HG03460 (cell line): ENCODE data around the gene PRDM16.

Source experiments
- ATAC-seq: cut with Tn5 transposase; IDR thresholded peaks from one replicate; pipeline ENCODE4 v1.9.1; 2021; ENCODE audit not compliant: unreplicated experiment

PRDM16 gene

DNA sequence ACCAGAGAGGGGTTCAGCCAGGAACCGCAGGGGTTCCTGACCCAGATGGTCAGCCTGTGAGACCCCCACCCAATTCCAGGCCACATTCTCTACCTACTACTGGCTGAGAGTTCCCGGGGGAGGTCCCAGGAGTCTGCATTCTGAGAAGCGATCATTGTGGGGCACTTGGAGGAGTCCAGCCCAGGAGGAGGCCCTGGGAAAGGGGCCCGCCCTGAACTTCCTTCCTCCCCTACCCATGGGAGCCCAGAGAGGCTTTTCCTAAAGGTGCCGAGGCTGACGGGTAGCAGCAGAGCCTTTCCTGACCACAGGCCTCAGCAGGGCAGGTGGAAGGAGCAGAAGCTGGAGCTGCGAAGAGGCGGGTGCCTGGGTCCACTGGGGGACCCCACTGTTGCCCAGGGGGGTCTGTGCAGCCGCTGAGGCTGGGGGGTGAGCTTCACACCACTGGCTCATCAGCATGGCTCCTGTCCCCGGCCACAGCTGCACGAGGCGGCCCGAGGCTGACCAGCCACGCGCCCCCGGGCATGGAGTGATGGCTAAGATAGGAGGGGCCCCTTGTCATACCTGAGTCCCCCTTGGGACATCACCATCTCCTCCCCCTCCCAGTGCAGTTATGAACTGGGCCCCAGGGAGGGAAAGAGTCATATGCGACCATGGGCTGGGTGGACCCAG, 127.7 kb downstream of the PRDM16 start:
- ATAC-seq = no peak

DNA sequence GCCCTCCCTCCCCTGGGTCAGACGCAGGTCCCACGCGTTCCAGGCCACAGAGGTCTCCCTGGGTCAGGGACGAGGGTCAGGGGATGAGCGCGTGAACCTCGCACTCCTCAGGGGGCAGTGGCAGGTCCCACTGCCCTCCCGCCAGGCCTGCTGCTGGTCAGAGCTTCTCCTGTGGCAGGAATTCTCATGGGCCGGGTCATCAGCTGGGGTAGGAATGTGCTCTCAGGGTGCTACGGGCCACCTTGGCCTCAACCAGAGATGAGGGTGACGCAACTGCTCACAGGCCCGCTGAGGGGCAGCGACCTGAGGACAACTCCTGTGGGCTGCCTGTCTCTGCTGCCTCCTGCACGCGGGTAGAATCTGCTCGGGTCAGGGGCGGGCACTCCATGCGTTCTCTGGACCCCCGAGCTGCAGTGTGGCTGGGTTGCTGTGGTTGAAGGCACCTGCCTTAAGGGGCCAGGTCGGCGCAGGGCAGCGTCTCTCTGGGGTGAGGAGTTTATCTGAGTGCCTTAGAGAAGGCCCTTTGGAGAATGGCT, 128.8 kb downstream of the PRDM16 start:
- ATAC-seq = no peak

DNA sequence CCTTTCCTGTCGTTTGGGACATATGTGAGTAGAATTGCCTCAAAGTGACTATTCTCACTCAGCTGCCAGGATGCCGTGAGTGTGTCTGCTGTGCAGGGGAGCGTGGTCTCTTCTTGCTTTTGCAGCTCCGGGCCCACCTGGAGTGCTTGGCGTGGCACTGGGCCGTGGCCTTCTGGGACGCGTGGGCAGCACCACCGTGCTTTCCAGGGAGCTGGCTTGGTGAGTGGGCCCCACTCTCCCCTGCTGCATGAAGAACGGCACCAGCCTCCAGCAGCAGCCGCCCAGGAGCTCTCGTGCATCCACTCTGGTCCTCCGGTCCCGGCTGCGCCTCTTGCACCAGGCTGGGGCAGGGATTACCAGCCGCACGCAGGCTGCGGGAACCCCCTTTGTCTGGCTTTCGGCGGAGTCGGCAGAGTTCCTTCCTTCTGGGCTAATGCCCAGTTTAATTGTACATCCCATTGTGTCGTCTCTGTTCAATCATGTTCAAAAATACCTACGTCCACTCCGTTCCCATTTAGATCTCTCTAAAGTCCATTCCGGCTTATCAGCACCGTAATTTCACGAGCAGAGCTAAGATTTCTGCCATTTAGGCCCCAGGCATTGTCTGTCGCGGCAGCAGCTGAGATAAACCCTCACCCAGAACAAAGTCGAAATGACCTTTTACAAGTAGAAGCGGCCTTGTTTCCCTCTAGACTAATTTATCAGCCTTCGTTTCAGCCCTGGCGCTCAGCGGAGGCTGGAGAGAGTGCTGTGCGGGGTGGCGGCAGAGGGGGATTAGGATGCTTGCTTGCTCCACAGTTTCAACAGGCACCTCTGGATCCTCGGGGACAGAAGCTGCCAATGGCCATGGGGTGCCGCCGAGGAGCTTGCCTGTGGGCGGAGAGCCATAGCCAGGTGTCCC, 129.6 kb downstream of the PRDM16 start:
- ATAC-seq = no peak

DNA sequence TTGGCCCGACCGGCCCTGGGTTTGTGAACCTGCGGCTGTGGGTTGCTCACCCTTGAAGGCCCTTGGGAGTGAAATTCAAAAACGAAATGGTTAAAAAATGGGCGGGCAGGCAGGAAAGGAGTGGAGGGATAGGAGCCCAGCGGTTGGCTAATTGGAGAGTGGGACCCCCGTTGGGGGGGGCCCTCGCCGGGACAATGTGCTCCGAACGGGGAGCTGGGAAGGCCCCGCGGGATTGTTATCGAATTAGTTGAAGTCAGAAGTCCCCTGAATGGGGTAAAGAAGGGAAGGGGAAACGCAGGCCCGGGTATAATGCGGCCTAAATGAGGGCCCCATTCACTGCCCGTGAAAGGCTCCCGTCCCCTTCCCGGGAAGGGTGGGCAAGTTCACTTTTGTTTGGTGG, 135.7 kb downstream of the PRDM16 start:
- no peak for ATAC-seq

DNA sequence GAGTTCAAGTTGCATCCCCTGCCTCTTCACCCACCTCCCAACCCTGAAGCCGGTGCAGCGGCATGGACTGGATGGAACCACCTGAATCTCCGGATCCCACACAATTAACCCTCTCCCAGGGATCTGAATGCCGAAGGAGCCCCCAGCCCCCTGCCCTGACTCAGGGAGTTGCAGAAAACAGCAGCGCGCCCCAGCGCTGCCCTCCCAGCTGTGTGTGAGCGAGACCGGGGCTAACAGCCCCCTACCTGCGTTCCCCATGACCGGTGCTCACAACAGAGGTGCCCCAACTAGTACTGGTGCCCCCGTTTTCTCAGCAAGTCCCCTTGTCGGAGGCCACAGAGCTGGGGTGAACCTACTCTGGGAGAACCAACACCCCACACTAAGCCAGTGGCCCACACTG, 136.8 kb downstream of the PRDM16 start:
- ATAC-seq = no peak

DNA sequence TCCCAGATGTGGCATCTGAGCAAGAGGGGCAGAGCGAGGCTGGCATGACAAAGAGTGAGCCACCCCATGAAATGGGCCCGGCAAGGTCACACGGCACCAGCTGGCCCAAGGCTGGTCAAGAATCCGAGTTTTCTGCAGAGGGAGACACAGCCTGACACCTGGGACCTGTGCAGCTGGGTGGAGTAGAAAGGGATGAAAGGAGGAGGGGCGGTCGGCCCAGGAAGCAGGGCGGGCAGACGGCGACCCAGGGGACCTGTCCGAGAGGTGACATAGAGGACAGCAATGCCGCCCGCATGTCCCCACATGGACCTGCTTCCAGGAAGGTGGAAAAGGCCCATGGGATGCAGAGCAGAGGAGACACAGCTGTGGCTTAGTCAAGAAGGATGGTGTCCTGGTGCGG, 137.7 kb downstream of the PRDM16 start:
- ATAC-seq = no peak

DNA sequence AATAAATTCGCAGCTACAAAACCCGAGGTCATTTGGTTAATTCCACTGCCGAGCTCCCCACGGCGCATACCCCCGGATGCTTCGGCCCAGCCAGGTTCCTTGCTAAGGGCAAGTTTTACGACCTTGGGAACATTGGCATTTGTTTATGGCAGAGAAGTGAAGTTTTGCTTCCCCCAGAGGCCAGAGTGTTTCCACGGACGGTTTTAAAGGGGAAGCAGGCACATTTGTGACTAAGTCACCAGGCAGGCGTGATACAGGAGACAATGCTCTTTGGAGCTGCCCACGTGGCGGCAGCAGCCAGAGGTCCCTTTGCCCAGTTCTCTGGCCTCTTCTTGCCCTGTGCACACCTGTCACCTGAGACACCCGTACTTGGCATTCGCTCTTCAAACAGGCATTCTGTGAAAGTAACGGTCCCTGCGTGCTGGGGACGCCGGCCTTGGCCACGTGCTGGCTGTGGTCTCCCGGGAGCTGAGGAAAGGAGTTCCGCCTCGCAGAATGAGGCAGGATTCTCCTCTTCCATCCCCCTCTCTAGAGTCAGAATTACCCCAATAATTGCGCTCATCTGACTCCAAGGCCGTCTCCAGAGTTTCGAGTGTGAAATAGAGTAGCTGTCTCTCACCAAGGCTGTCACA, 138.3 kb downstream of the PRDM16 start:
- no peak for ATAC-seq

DNA sequence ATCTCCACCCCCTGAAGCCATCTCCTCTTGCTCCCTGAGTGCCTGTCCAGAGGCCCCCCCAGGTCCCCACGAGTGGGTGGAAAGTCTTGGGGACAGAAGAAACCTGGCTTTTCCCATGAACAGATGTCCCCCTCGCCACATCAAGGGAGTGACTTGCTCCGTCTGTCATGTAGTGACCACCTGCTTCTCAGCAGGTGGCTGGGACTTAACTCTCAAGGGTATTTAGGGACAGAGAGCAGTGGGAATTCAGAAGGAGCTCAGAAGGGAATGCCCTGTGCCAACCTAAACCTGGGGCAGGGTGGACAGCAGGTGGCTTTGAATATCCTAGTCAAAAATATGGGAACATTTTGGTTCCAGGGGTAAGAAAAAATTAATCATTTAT, 139.8 kb downstream of the PRDM16 start:
- no peak for ATAC-seq

DNA sequence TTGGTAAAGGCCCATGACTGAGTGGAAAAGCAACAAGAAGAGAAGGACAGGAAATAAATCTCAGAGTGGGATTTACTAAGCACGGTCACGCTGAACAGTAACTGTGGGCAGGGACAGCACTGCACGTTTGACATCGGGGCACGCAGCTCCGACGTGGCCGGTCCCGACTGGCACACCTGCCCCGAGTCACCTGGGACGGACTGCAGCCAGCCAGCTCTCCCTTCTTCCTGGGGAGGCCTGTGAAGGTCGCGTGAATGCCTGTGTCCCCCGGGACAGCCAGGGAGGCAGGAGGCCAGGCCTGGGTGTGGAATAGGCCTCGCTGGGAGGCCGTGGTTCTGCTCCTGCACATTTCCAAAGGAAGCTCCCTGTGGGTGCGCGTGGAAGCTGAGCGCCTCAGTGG, 140.2 kb downstream of the PRDM16 start:
- no peak for ATAC-seq

DNA sequence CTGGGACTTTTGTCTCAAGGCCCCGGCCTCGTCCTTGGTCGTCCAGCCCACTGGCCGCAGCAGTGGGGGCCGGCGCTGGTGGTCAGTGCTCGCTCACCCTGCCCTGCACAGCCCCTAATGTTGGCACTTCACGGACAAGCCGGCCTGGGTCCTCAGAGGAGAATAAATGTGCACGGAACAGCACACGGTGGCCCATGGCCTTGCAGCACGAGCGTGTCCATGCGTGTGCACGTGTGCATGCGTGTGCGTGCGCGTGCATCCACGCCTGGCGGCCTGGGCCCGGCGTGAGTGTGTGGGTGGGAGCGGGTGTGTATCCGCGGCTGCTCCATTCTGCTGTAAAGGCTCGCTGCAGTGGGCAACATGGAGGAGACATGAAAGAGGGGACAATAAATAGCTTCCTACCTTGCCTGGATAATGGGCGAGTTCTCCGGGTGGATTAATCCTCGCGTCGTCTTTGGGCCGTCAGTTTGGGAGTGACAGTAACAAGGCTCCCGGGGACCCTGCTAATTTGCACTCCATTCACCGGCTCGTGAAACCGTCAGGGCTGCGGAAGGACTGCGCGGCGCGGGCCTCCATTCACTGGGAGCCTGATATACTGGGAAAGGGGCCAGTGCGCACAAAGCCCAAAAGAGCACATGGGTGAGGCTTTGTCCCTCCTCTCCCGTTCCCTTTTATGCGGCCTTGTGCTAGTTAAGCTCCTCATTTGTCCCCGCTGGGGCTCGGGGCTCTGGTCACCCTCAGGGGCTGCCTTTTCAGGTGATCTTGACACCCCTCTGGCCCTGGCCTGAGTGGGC, 142.8 kb downstream of the PRDM16 start:
- ATAC-seq = no peak

DNA sequence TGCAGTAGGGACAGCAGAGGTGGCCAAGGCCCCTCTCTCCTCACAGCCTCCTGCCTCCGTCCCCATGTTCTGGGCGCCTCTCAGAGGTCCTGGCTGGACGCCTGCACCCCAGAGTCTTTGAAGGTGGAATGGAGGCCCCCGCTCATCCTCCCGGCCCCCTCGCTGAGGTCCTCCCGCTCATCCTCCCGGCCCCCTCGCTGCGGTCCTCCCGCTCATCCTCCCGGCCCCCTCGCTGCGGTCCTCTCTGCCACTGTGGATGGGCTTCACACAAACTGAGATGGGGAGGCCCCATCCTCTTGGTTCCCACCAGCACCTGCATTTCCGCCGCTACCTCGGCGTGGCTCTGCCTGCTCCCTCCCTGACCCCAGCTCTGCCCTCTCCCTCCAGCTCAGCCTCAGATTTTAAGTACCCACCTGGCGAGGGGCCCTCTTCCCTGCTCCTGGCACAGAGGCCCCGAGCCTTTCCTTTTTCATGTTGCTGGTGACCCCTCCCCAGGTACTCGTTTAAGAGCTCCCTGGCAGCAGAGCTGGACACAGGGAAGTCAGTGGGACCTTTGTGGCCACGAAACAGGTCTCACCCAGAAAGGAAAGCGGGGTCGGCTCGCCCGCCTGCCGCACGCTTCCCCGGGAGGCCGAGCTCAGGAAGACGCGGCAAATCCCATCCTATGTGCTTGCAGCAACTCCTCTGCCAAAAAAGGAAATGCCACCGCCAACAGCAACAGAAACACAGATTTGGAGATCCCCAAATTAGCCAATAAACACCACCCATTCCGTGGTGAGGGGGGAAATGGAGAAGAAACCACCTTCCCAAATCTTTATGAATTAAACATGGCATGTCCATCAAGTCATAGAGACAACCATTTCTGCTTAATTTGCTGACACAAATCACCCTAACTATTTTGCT, 143.7 kb downstream of the PRDM16 start:
- no peak for ATAC-seq

DNA sequence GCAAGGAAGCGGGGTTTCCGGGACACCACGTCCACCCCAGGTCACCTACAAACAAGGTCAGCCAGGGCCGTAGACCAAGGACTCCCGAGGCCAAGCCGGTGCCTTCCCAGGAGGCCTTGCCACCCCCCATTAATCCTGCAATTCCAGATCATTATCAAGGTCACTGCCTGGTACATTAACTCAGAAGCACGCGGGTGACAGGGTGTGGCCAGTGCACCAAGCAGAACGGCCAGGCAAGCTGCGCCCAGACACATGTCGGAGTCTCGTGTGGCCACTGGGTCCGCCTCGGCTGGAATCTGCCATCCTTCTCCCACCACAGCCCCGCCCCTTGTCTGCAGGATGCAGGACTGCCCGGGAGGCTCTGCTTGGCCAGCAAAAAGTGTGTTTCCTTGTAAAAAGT, 144.7 kb downstream of the PRDM16 start:
- ATAC-seq = no peak

DNA sequence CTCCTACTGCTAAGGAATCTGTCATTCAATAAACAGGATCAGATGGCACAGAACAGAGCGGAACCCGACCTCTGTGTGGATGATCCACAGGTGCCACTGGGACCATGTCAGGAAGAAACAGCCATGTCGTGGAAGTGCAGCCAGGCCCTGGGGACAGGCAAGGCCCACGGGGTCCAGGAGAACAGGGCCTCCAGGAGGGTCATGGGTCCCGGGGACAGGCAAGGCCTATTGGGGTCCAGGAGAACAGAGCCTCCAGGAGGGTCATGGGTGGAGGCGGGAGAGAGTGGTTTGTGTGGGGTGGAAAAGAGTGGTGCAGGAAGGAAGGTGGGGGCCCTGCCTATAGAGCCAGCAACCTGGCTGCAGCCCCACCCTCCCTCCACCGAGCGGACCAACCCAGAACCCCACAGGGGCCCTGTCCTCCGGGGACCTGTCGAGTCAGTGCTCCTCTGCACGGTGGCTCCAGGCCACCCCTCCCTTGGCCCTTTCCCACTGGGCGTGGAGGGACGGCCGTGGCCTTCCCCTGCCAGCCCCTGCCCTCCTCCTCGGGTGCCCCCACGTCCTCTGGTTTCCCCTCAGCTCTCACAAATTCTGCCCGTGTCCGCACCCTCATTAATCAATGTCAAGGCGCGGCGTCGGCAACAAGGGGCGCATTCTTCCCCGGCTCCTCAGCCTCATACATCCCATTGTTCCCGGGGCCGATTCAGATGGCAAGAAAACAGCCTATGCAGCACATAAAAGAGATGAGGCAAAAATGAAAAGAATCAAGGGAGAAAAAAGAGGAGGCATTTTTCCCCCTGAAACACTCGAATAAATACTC, 146.4 kb downstream of the PRDM16 start:
- ATAC-seq = no peak

DNA sequence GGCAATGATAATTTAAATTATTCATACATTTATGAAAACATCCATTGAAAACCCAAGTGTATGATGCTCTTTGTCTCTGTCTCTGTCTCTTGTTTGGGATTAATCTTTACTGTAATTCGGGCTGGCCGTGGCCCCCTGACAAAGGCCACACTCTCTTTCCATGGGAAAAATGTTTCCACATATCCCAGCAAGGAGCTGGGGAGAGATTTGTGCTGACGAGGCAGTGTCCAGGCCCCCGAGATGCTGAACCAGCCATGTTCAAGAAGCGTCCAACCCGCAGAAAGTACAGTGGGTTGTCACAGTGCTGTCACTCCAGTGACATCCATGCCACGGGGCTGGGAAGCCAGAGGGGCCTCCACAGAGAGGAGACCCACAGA, 147.0 kb downstream of the PRDM16 start:
- no peak for ATAC-seq

DNA sequence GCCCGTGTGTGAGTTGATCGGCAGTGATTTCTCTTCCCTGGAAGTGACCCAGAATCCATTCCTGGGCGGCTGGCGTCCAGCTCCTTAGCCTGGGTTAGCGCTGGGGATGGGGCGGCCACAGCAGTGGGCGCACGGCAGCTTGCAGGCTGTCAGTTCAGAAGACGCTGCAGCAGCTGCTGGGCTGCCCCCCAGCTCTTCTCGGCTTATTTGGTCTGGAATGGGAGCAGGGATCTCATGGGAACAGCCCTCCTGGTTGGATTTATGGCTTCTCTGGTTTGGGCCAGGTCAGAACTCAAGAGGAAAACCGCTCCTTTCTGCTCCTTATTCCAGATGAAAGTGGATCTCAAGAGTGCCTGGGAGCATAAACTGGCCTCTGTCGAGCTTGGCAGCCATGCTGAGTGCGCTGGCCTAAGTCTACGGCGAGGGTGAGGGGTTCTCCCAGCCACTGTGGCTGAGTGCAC, 148.2 kb downstream of the PRDM16 start:
- no peak for ATAC-seq

DNA sequence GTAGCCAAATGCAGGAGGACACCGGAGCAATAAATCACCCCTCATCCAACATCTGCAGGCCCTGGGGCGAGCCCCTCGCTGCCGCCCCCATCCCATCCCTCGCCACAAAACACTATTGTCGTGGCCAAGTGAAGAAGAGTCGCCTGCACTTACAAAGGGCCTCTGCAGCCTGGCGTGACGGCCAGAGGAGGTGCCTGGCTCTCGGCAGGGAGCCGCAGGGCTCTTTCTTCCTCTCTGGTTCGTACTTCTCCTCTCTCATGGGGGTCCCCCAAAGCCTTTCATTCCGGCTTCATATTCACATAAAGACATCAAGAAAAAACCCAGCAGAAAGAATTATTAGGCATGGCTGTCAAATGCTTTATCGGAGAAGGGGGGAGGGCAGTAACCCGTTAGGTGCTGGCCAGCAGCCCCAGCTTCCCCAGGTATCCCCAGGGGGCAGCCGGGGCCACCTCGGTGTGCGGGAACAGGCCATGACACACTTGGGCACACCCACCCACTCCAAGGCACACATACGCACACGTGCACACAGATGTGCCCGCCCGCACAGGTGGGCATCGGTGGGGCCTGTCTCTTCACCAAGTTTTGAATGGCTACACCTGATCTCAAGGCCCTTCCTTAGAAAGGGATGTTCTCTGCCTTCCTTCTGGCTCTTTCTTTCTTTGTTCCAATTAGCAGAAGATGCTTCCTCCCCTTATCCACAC, 149.1 kb downstream of the PRDM16 start:
- ATAC-seq = no peak

DNA sequence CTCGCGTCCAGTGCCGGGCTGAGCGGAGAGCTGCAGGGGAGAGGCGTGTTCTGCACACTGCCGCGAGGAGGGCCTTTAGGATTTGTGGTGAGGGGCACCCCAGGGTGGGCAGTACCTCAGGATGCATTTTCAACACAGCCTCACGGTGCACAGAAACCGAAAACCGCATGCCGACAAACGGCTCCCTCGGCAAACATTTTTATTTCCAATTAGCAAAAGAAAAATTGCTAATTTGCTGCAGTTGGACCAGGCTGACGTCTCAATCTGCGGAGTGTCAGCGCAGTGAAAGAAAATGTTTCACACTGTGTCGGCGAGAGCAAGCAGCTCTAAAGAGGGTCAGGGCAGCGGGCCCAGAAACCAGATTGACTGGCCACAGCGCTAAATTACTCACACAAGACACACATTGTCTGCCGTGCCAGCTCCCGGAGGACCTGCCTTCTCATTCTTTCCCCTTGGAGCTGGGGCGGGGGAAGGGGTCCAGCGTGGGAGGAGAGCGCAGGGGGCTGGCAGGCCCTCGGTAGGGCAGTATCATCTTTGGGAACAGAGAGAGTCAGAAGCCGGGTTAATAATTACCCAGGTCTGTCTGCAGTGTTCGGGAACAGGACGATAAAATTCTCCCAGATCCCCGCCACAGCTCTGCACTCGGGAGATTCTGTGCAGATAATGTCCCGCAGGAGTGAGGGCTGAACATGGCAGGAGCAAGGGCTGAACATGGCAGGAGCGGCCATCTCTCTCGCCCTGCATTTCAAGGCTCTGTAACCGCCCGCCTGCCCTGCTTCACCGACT, 150.2 kb downstream of the PRDM16 start:
- ATAC-seq = no peak
